Measurements from ENCODE around the gene FLNA. TPM values are rescaled to one million over a fixed set of nuclear protein-coding genes. Genes with fewer than 3 reads are reported as not detected.

FLNA gene
- polyA plus RNA-seq, 10 donors: 198 to 402 (median 274) TPM

GRCh38 chrX:154378059-154378798, 3.8 kb upstream of the FLNA start:
- peak in 2 of 3 donors; percentile 51 to 78 for DNase-seq

GRCh38 chrX:154376774-154377173, 2.3 kb upstream of the FLNA start:
- no peak for DNase-seq

- DNase-seq: no peak
These were observed 696 bp upstream of the FLNA start for GRCh38 chrX:154375156-154375504.

GRCh38 chrX:154373340-154374306, 811 bp downstream of the FLNA start:
- peak; percentile 75 to 86 (median 80) for DNase-seq

GRCh38 chrX:154372612-154373022, 1.8 kb downstream of the FLNA start:
- DNase-seq: no peak

- no peak for DNase-seq
These were observed 2.6 kb downstream of the FLNA start for GRCh38 chrX:154371789-154372300.

- peak; percentile 90 to 95 (median 94) for DNase-seq
These were observed 3.2 kb downstream of the FLNA start for GRCh38 chrX:154371017-154371788.

- DNase-seq: peak in 2 of 3 donors; percentile 53 to 70
These were observed 4.0 kb downstream of the FLNA start for GRCh38 chrX:154370300-154371016.

- peak; percentile 88 to 95 (median 94) for DNase-seq
These were observed 4.8 kb downstream of the FLNA start for GRCh38 chrX:154369449-154370299.

GRCh38 chrX:154368630-154369448, 5.6 kb downstream of the FLNA start:
- peak; percentile 59 to 83 (median 77) for DNase-seq

- DNase-seq: no peak
These were observed 6.7 kb downstream of the FLNA start for GRCh38 chrX:154367474-154368308.

- DNase-seq: peak in 1 of 3 donors; percentile 38
These were observed 7.8 kb downstream of the FLNA start for GRCh38 chrX:154366666-154367055.

- DNase-seq: no peak
These were observed 8.3 kb downstream of the FLNA start for GRCh38 chrX:154365997-154366665.

- no peak for DNase-seq
These were observed 9.3 kb downstream of the FLNA start for GRCh38 chrX:154365052-154365600.

GRCh38 chrX:154363706-154364439, 10.6 kb downstream of the FLNA start:
- no peak for DNase-seq

- no peak for DNase-seq
These were observed 12.2 kb downstream of the FLNA start for GRCh38 chrX:154362085-154362742.
